ENCODE measurements around the gene KIF5C. TPM values are rescaled to one million over a fixed set of nuclear protein-coding genes. Genes with fewer than 3 reads are reported as not detected.

KIF5C gene
- polyA plus RNA-seq (2011; rRNA removed), result 0.17 and 0.23 TPM in 2 replicates
- polyA minus RNA-seq (2011; rRNA and poly(A)+ RNA removed), result 0.05 and 0.14 TPM in 2 replicates

DNA sequence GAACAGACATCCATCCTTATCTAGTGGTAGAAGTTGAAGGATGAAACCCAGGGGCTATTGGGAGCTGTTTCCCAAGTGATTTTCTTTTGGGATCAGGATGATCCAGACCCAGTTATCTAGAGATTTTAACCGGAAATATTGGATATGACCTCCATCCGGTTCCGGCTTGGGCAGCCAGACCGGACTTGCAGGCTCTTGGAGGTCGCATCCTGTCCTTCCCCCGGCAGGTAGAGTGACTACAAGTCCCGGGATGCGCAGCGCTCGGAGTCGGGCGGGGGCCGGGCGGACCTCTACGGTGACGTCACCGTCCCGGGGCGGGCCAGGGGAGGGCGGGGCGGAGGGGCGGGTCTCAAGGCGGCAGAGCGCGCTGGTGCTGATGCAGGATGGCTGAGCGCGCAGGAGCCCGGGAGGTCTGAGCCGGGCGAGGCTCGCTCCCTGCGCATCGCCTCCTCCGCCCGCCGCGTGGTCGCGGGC, at the start of gene KIF5C:
TSS of gene KIF5C (plus strand) at position 360 of the 474 bp plus-strand sequence. CDS start 391 bp downstream, outside the sequence.
- no peak for TF ChIP-seq CTCF (IDR thresholded peaks at IDR 0.05; ENCODE audit: insufficient read depth, low read depth, low read length)
- H3K27me3 ChIP-seq (ENCODE audit: control insufficient read depth, insufficient read depth, low read length), result peaks cover 21% of the 10 kb centered on the region
- no peaks in the 10 kb centered on the region for H3K36me3 ChIP-seq (ENCODE audit: control insufficient read depth, insufficient read depth, low read length)
- ChIA-PET POLR2A (no interaction called here), CTCF (interaction anchor here (0.6 kb wide), 1 partner anchor 53 kb away, joined by 3 read pairs; no protein-coding TSS in a partner anchor)
- no peak for DNase-seq (ENCODE audit: low read depth)
- peak within 1 kb of the TSS; percentile 28 for H3K4me3 ChIP-seq (ENCODE audit: low read depth, low read length)

DNA sequence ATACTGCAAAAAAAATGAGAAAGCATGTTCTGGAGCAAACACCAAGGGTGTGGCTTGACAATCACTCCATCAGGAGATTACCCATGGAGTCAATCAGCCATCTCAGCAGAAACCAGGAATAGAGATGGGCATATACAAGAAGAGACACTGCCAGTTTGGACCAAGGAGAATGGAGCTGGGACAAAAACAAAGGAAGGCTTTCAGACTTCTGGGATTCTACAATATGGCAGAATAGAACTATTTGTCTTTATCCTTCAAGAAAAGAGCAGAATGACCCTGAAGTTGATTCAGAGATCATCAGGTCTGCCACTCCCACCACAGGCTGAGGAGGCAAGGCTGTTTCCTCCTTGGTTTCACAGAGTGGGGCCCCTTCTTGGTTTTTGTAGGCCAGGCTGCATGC, 48.2 kb upstream of the KIF5C start:
- ChIA-PET POLR2A (no interaction called here), CTCF (no interaction called here)
- Histone ChIP-seq H3K4me3 (ENCODE audit: low read depth, low read length) (no peak overlapping the region), H3K27me3 (ENCODE audit: control insufficient read depth, insufficient read depth, low read length) (no peaks in the 10 kb centered on the region), H3K36me3 (ENCODE audit: control insufficient read depth, insufficient read depth, low read length) (no peaks in the 10 kb centered on the region)
- TF ChIP-seq CTCF (IDR thresholded peaks at IDR 0.05; ENCODE audit: insufficient read depth, low read depth, low read length), result no peak
- no peak for DNase-seq (ENCODE audit: low read depth)

GRCh38 chr2:148828941-148829340, 46.1 kb upstream of the KIF5C start:
- no peak for TF ChIP-seq CTCF (IDR thresholded peaks at IDR 0.05; ENCODE audit: insufficient read depth, low read depth, low read length)
- POLR2A ChIA-PET, result no interaction called here
- no peak overlapping the region for H3K4me3 ChIP-seq (ENCODE audit: low read depth, low read length)
- H3K27me3 ChIP-seq (ENCODE audit: control insufficient read depth, insufficient read depth, low read length), result no peaks in the 10 kb centered on the region
- no peaks in the 10 kb centered on the region for H3K36me3 ChIP-seq (ENCODE audit: control insufficient read depth, insufficient read depth, low read length)
- DNase-seq (ENCODE audit: low read depth), result no peak
- CTCF ChIA-PET, result no interaction called here

DNA sequence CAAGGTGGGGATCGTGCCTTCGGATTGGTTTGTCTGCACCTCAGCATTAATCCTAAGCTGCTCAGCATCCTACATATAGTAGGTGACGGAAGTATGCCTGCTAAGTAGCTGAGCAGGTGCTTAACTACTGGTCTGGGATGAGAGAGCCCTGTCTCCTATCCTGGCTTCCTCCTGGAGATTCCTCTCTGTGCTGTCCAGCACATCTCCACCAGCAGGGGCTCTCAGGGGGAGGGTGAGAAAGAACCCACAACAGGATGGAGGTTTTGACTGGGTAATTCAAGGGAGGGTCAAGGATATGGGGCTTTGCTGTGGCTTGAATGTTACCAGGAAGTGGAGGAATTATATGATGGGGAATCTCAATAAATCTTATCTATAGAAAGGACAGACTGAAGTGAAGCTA, 45.4 kb upstream of the KIF5C start:
- Histone ChIP-seq H3K27me3 (ENCODE audit: control insufficient read depth, insufficient read depth, low read length) (peaks cover 1% of the 10 kb centered on the region; the same call in 1 of the 2 replicates), H3K36me3 (ENCODE audit: control insufficient read depth, insufficient read depth, low read length) (no peaks in the 10 kb centered on the region), H3K4me3 (ENCODE audit: low read depth, low read length) (no peak overlapping the region)
- CTCF ChIA-PET, result interaction anchor here (1.0 kb wide), 1 partner anchor 15 kb away, joined by 3 read pairs; no protein-coding TSS in a partner anchor
- no peak for DNase-seq (ENCODE audit: low read depth)
- no peak for TF ChIP-seq CTCF (IDR thresholded peaks at IDR 0.05; ENCODE audit: insufficient read depth, low read depth, low read length)
- POLR2A ChIA-PET, result no interaction called here

GRCh38 chr2:148832637-148833036, 42.4 kb upstream of the KIF5C start:
- POLR2A ChIA-PET, result no interaction called here
- no peak for TF ChIP-seq CTCF (IDR thresholded peaks at IDR 0.05; ENCODE audit: insufficient read depth, low read depth, low read length)
- no peak for DNase-seq (ENCODE audit: low read depth)
- Histone ChIP-seq H3K27me3 (ENCODE audit: control insufficient read depth, insufficient read depth, low read length) (peaks cover 1% of the 10 kb centered on the region; the same call in 1 of the 2 replicates), H3K36me3 (ENCODE audit: control insufficient read depth, insufficient read depth, low read length) (no peaks in the 10 kb centered on the region), H3K4me3 (ENCODE audit: low read depth, low read length) (no peak overlapping the region)
- CTCF ChIA-PET, result no interaction called here
